Measurements from ENCODE around the gene COPZ2.
"Not testable (repeated sequence)": the region's sequence is repeated elsewhere in the genome, so short reads cannot be mapped to it uniquely, and the experiment has no call there.

The COPZ2 gene

GRCh38 chr17:48081858-48082257, 44.3 kb upstream of the COPZ2 start:
- TF ChIP-seq ZNF121 (tag by site-specific recombination; IDR thresholded peaks at IDR 0.05) (peak; percentile 95), ZNF677 (tag by site-specific recombination; IDR thresholded peaks at IDR 0.05) (no peak), ZNF707 (tag by site-specific recombination; IDR thresholded peaks at IDR 0.05) (no peak)
- TF ChIP-seq, protein P1, sequence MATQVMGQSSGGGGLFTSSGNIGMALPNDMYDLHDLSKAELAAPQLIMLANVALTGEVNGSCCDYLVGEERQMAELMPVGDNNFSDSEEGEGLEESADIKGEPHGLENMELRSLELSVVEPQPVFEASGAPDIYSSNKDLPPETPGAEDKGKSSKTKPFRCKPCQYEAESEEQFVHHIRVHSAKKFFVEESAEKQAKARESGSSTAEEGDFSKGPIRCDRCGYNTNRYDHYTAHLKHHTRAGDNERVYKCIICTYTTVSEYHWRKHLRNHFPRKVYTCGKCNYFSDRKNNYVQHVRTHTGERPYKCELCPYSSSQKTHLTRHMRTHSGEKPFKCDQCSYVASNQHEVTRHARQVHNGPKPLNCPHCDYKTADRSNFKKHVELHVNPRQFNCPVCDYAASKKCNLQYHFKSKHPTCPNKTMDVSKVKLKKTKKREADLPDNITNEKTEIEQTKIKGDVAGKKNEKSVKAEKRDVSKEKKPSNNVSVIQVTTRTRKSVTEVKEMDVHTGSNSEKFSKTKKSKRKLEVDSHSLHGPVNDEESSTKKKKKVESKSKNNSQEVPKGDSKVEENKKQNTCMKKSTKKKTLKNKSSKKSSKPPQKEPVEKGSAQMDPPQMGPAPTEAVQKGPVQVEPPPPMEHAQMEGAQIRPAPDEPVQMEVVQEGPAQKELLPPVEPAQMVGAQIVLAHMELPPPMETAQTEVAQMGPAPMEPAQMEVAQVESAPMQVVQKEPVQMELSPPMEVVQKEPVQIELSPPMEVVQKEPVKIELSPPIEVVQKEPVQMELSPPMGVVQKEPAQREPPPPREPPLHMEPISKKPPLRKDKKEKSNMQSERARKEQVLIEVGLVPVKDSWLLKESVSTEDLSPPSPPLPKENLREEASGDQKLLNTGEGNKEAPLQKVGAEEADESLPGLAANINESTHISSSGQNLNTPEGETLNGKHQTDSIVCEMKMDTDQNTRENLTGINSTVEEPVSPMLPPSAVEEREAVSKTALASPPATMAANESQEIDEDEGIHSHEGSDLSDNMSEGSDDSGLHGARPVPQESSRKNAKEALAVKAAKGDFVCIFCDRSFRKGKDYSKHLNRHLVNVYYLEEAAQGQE (tag by site-specific recombination; IDR thresholded peaks at IDR 0.05), result no peak
- TF ChIP-seq, protein P2, sequence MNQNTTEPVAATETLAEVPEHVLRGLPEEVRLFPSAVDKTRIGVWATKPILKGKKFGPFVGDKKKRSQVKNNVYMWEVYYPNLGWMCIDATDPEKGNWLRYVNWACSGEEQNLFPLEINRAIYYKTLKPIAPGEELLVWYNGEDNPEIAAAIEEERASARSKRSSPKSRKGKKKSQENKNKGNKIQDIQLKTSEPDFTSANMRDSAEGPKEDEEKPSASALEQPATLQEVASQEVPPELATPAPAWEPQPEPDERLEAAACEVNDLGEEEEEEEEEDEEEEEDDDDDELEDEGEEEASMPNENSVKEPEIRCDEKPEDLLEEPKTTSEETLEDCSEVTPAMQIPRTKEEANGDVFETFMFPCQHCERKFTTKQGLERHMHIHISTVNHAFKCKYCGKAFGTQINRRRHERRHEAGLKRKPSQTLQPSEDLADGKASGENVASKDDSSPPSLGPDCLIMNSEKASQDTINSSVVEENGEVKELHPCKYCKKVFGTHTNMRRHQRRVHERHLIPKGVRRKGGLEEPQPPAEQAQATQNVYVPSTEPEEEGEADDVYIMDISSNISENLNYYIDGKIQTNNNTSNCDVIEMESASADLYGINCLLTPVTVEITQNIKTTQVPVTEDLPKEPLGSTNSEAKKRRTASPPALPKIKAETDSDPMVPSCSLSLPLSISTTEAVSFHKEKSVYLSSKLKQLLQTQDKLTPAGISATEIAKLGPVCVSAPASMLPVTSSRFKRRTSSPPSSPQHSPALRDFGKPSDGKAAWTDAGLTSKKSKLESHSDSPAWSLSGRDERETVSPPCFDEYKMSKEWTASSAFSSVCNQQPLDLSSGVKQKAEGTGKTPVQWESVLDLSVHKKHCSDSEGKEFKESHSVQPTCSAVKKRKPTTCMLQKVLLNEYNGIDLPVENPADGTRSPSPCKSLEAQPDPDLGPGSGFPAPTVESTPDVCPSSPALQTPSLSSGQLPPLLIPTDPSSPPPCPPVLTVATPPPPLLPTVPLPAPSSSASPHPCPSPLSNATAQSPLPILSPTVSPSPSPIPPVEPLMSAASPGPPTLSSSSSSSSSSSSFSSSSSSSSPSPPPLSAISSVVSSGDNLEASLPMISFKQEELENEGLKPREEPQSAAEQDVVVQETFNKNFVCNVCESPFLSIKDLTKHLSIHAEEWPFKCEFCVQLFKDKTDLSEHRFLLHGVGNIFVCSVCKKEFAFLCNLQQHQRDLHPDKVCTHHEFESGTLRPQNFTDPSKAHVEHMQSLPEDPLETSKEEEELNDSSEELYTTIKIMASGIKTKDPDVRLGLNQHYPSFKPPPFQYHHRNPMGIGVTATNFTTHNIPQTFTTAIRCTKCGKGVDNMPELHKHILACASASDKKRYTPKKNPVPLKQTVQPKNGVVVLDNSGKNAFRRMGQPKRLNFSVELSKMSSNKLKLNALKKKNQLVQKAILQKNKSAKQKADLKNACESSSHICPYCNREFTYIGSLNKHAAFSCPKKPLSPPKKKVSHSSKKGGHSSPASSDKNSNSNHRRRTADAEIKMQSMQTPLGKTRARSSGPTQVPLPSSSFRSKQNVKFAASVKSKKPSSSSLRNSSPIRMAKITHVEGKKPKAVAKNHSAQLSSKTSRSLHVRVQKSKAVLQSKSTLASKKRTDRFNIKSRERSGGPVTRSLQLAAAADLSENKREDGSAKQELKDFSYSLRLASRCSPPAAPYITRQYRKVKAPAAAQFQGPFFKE (tag by site-specific recombination; IDR thresholded peaks at IDR 0.05; ENCODE audit: borderline replicate concordance), result no peak
- CTCF ChIA-PET, result interaction anchor here (0.6 to 10.4 kb wide), 9 partner anchors 15 to 448 kb away, joined by 3 to 197 read pairs (median 18); no protein-coding TSS in a partner anchor

GRCh38 chr17:48077152-48077551, 39.6 kb upstream of the COPZ2 start:
- H3K27ac ChIP-seq (ENCODE audit: extremely low read depth, low read depth, low read length); H3K4me1 ChIP-seq (ENCODE audit: control insufficient read depth, insufficient read depth, low read length); H3K9me3 ChIP-seq (ENCODE audit: control insufficient read depth, insufficient read depth, low read depth, low read length); H3K4me3 ChIP-seq (ENCODE audit: low read depth, low read length): not testable (repeated sequence)
- ChIA-PET POLR2A (interaction anchor here (0.6 to 1.8 kb wide), 4 partner anchors 12 to 410 kb away, joined by 3 to 5 read pairs (median 4); partner anchors contain the start of genes NFE2L1 and SNX11), CTCF (interaction anchor here (0.6 to 10.4 kb wide), 6 partner anchors 18 to 281 kb away, joined by 3 to 197 read pairs (median 6); no protein-coding TSS in a partner anchor)
- TF ChIP-seq ZNF362 (tag by site-specific recombination; IDR thresholded peaks at IDR 0.05) (peak; percentile 83; the same call in 1 of the 2 replicates), ZNF121 (tag by site-specific recombination; IDR thresholded peaks at IDR 0.05) (peak; percentile 80)
- peaks cover 47 to 48% of the 10 kb centered on the region in 2 experiments for H3K36me3 ChIP-seq (ENCODE audit: control insufficient read depth in 2 of 2, insufficient read depth in 1 of 2, low read length in 2 of 2)

More at GRCh38 chr17:48081858-48082257, 44.3 kb upstream of the COPZ2 start:
- Histone ChIP-seq H3K9me3 (ENCODE audit: control insufficient read depth, insufficient read depth, low read depth, low read length) (no peaks in the 10 kb centered on the region), H3K4me1 (ENCODE audit: control insufficient read depth, insufficient read depth, low read length) (peaks cover 18% of the 10 kb centered on the region), H3K27ac (ENCODE audit: extremely low read depth, low read depth, low read length) (no peak overlapping the region), H3K36me3 (ENCODE audit: control insufficient read depth in 2 of 2, insufficient read depth in 1 of 2, low read length in 2 of 2) (peaks cover 2 to 6% of the 10 kb centered on the region in 2 experiments), H3K4me3 (ENCODE audit: low read depth, low read length) (no peak overlapping the region)
- POLR2A ChIA-PET, result interaction anchor here (0.8 to 0.9 kb wide), 2 partner anchors 18 to 34 kb away, joined by 3 read pairs; partner anchors contain the start of gene NFE2L1

GRCh38 chr17:48074322-48075081, 36.9 kb upstream of the COPZ2 start:
- ChIA-PET POLR2A (interaction anchor here (0.6 to 2.2 kb wide), 3 partner anchors 10 to 1603 kb away, joined by 3 to 8 read pairs (median 5); no protein-coding TSS in a partner anchor), CTCF (interaction anchor here (0.5 to 10.4 kb wide), 39 partner anchors 9 to 1308 kb away, joined by 3 to 197 read pairs (median 4); partner anchors contain the start of genes CDK5RAP3 and NFE2L1)
- peak overlapping the region; percentile 44; the same call in 1 of the 2 replicates for H3K27ac ChIP-seq (ENCODE audit: extremely low read depth, low read depth, low read length)
- no peaks in the 10 kb centered on the region for H3K9me3 ChIP-seq (ENCODE audit: control insufficient read depth, insufficient read depth, low read depth, low read length)
- no peaks in the 10 kb centered on the region for H3K4me1 ChIP-seq (ENCODE audit: control insufficient read depth, insufficient read depth, low read length)
- no peak overlapping the region for H3K4me3 ChIP-seq (ENCODE audit: low read depth, low read length)
- H3K36me3 ChIP-seq (ENCODE audit: control insufficient read depth in 2 of 2, insufficient read depth in 1 of 2, low read length in 2 of 2), result peaks cover 54 to 74% of the 10 kb centered on the region in 2 experiments
- TF ChIP-seq CTCF (tag by site-specific recombination; IDR thresholded peaks at IDR 0.05) (peak; percentile 23; the same call in 1 of the 2 replicates), PRDM1 (tag by site-specific recombination; IDR thresholded peaks at IDR 0.05) (0 out of 2 replicates have a peak, but pooled peaks have one; percentile 13), ZNF121 (tag by site-specific recombination; IDR thresholded peaks at IDR 0.05) (no peak), ZNF544 (tag by site-specific recombination; IDR thresholded peaks at IDR 0.05) (no peak), KLF10 (tag by site-specific recombination; IDR thresholded peaks at IDR 0.05) (0 out of 2 replicates have a peak, but pooled peaks have one; percentile 21), ZBTB6 (tag by site-specific recombination; IDR thresholded peaks at IDR 0.05) (0 out of 2 replicates have a peak, but pooled peaks have one; percentile 22), ZNF660 (tag by site-specific recombination; IDR thresholded peaks at IDR 0.05) (peak; percentile 84; the same call in 1 of the 2 replicates), ZNF654 (tag by site-specific recombination; IDR thresholded peaks at IDR 0.05; ENCODE audit: low read depth) (peak; percentile 75)
